GM19035 (cell line): ENCODE measurements around the gene PPM1A.

ENCODE experiments used
- ATAC-seq: cut with Tn5 transposase; IDR thresholded peaks from one replicate; pipeline ENCODE4 v1.9.1; 2021; ENCODE audit not compliant: unreplicated experiment

The PPM1A gene

DNA sequence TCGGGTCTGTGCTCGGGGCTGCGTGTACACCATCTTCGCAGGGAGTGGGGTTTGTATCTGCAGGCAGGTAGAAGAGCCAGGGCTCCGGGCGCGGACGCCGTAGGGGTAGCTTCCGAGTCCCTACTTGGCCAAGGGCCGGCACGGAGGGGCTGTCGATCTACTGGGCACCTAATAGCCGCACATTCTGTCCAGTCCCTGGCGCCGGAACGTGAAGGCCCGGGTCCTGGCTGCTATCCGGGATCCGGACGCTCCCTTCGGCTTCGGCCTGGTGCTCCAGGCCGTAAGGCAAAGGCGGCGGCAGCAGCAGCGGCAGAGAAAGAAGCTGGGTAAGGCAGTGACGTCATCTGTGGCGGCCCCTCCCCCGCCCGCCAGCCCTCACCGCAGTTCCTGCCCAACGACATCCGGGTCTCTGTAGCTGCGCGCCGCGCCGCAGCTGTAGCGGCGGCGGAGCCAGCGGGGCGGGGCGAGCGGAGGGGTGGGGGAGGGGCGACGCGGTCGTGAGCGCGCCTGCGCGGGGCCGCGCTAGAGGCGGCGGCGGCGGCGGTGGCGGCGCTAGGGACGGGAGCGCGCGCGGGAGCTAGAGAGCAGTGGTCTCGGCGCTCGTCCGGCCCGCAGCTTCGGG lies at the start of gene PPM1A:
PPM1A (plus strand) TSS at position 525 of the 622 bp plus-strand sequence. CDS start 33,483 bp downstream, outside the sequence.
- peak; percentile 71 for ATAC-seq

DNA sequence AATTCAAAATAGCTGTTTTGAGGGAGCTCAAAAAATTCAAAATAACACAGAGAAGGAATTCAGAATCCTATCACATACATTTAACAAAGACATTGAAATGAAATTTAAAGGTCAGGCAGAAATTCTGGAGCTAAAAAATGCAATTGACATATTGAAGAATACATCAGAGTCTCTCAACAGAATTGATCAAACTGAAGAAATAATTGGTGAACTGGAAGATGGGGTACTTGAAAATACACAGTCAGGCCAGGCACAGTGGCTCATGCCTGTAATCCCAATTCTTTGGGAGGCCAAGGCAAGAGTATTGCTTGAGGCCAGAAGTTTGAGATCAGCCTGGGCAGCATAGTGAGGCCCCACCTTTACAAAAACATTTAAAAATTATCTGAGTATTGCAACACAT lies 49.7 kb upstream of the PPM1A start:
- no peak for ATAC-seq

DNA sequence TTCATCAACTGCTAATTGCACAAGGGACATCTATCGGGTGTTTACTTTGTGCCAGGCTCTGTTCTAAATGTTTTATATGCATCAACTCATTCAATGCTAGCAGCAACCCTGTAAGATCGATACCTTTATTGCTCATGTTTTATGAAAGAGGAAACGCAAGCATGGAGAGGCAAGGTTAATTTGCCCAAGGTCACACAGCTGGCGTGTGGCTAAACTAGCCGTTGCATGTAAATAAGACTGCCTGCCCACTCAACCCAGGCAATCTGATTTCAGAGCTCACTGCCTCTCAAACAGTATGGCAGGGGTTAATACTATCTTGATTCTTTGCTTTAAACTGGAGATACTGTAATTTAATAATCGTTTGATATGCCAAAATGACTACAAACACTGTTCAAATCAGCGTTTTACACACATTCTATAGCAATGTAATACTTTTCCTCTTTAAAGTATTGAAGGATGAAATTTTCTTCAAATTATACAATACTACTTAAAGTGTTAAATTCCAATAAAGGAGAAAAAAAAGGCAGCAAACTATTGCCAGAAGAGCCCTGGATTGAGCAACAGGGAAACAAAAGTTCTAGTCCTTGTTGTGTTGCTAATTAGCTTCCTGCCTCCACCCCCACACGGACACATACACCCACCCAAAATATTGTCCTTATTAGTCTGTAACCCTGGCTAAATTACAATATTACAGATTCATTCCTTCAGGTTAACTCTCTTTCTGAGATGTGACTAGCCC lies 44.7 kb upstream of the PPM1A start:
- peak; percentile 75 for ATAC-seq

DNA sequence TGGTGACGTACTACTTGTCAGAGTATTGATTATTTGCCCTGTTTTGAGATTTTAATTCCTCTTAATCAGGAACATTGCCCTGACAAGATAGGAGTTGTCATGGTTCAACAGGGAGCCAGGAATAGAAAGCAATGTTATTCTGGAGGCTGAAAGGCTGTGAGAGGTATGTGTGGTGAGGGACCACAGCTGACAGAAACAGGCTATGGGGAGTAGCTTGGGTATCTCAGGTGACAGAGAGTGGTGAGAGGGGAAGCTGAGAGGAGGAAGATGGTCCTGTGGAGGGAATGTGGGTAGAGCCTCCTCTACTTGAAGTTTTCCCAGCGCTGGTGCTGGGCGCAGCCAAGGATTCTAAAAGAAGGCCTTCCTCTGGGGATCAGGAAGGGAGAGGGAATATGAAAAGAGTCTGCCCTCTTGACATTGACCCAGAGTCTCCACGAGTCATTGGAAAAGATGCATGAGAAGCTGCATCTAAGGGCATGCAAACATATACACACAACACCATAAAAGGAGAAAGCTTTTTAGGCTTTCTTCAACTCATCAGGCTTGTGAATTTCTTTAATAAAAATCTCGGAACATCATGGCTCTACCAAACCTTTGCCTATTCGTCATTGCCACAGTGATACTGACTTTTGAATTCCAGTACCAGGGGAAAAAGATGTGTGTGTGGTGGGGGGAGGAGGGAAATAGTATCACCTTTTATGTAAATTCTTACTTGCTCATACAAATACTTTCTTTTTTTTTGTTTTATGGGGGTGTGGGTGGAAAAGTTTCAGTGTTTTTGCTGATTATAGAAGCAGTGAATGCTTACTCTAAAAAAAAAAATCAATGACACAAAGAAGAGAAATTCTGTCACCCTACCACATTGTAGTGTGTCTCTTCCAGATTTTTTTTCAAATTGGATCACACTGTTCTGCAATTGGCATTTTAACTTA lies 43.9 kb upstream of the PPM1A start:
- ATAC-seq: peak; percentile 48

DNA sequence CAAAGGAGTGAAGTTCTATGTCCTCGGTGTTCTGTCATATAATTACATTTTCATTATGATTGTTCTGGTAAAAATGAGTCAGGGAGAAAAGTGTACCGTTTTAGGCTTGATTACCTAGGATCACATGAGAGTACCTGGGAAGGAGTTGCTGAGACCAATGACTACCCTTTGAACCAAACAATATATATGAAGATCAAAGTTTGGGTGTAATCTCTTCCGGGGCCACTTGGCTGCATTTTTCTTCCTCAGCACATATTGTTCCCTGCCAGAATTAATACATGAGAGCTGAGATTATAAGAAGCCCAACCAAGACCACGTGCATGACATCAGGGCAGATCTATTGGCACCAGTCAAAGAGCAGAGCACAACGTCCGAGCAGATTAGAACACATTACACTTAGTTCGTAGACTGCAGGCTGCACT lies 42.8 kb upstream of the PPM1A start:
- no peak for ATAC-seq

DNA sequence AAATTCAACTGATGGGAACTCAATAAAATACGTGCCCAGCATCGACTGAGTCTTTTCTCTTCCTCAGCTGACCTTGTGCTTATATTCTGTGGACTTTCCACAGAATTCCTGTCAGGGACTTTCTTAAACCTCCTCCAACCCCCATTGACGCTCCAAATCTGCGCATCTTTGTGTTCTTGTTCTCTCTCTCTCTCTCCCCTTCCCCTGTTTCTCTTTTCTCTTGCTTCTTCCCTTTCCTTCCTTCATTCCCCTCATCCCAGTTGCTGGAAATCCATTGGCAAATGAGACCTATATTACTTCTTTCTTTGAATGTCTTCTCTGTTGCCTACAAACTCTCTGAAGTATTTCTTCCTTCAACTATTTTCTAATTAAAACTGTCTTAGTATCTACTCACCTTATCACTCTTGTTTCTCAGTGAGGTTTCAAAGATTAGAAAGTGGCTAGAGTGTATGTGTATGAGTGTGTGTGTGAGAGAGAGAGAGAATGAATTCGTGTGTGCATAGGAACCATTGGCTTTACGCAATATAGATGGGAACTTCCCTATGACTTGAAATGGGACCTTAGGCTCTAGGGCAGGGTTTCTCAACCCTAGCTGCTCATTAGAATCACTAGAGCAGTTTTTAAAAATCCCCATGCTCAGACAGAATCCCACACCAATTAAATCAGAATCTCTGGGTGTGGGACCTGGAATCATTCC lies 42.0 kb upstream of the PPM1A start:
- ATAC-seq: peak; percentile 28

DNA sequence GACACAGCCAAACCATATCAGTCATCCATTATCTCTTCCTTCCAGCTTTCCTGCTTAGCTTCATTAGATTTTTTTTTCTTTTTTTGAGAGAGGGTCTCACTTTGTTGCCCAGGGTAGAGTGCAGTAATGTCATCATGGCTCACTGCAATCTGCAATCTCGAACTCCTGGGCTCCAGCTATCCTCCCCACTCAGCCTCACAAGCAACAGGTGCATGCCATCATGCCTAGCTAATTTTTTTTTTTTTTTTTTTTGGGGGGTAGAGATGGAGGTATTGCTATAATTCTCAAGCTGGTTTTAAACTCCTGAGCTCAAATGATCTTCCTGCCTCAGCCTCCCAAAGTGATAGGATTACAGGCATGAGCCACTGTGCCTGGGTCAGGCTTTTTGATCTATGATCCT lies 38.3 kb upstream of the PPM1A start:
- ATAC-seq: no peak

DNA sequence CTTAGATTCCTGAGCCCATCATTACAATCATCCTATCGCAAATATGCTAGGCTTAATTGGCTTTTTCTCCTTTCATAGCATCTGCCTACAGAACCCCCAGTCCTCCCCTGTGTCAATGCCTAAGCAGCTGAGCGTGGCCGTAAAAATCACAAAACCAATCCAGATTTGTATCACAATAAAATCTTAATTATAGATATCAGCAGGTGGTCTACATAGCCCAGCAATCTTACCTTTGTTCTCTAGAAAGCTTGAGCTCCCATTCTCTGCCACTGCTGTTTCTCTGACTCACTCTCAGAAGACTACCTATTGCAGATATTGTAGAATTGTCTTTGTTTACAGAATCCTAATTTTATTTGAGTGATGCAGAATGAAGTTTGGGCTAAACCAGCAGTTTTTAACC lies 37.9 kb upstream of the PPM1A start:
- ATAC-seq: no peak

DNA sequence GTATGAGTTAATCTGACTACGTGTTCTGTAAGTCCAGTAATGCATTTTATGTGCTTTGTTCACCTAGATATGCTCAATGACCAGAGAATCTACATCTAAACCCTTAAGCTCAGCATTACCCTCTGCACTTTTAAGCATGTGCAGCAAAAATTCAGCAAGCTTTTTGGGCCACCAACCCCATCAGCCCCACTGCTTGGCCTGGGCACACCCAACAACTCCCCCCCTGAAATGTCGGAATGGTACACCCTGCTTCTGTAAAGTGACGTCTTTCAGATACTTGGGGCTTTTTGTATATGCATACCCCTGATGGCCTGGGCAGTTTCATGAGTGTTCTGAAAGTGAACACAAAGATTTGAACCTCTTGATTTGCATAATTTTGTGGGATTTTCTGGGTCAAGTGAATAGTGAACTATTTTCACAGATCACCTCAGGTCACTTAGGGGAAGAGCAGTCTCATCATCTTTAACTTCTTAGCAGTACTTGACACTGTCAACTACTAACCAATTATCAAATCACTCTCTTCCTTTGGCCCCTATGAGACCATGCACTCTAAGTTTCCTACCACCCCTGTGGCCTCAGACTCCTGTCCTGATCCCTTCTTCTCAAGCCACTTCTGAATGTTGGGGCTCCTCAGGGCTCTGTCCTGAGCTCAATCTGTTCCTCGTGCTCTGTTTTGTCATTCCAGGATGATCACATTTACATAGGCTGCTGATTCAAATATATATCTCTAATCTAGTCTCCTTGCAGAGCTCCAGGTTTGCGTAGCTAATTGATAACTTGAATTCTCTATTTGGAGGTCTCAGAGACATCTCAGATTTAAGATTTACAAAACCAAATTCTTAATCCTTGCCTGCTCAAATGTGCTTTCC lies 36.3 kb upstream of the PPM1A start:
- peak; percentile 92 for ATAC-seq

DNA sequence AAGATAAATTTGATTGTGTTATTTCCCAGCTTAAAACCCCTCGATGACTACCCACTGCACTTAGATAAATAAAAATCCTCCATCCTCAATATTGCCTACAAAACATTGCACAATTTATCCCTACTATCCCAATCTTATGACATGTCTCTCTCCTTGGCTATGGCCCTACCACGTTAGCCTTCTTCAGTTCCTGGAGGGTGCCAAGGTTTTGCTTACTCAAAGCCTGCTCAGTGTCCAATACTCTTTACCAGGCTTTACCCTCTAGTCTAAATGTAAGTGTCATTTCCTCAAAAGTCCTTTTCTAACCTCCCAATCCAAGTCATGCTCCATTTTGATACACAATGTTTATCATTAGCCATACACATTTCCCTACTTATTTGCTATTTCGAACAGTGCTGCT lies 35.0 kb upstream of the PPM1A start:
- no peak for ATAC-seq

DNA sequence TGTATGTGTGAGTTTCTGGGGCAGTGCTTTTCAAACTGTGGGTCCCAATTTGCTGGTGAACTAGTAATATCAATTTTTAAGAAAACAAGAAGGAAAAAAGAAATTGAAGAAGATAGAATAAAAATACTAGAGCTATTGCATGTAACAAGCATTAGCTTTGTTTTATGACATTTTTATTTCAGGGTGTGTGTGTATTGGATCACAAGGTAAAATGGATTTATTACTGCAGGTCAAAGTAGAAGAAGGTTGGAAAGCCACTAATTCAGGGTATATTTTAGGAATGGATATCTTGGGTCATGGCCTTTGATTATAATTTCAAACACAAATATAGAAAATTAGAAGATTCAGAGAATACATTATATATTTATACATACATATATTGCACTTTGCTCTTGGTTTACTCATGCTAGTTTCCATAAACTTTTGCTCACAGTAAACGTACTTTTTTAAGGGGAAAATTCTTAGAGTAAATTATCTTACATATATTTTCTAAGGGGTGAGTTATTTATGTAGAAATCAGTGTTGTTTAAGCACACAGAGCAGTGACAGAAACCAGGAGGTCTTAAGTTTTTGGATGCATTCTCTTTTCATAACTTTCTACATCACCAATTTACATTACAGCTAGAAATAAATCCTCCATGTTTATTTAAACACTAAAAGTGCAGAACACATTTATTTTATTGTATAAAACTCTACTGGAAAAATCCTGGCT lies 34.5 kb upstream of the PPM1A start:
- ATAC-seq: no peak

DNA sequence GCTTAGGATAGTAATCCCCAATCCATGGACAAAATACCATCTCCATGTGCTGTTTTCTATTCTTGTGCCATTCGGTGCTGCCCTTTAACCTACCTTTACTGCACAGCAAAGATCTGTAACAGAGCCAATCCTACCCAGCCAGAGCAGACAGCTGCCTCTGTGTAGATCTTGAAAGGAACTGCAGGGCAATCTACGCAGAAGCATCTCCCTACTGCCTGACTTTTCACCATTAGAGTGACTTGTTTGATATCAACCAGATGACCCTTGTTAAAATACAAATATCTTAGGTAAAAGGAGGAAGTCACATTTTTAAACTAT lies 33.9 kb upstream of the PPM1A start:
- no peak for ATAC-seq

DNA sequence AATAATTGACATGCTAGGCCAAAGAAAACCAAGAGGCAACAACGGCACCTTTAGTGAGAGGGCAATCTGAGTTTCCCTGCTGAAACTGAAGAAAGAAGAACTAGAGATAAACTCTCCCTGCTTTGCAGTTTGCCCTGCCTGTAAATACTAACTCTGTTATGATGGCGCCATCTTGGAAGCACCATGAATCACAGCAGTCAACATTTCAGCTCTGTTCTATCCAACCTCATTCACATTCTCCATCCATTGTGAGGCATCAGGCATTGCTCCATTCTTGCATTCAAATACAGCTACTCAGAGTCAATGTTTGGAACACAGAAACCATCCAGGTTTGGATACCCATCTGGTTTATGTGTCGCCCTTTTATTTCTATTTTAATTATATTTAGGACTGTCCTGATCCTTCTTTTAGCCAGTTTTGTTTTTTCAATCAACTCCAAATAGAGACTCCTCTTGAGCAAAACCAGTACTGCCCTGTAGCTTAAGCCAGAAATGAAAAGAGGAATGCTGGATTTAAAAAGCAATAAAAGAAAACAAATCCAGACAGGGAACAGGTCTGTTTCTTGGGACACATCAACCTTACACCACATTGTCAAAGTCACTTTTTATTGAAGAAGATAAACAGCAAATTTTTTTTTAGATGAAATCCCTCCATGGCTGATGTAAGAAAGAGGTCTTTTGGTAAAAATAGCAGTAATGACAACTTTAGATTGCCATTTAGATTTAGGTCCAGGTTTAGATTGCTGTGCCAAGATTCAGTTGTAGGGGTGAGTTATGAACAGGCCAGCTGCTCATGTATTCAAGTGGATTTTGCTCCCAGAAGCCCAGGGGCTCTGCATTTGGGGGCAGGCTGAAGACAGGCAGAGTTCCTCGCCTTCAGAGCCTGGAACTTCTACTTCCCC lies 33.3 kb upstream of the PPM1A start:
- no peak for ATAC-seq

DNA sequence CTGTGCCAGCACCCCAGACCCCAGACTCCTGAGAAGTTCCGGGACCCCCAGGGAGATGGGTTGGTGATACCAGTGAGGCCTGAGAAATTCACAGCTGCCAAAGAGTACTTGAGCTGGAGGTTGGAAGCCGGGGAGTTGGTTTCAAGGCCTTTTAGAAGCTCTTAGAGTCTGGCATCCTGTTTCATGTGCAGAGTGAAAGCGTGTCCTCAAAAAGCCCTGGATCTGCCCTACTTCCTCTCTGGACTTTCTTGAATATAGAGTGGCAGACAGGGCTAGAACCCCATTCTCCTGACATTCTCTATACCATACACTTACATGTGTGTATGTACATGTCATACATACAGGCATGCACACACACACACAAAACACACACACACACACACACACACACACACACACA lies 31.3 kb upstream of the PPM1A start:
- no peak for ATAC-seq

DNA sequence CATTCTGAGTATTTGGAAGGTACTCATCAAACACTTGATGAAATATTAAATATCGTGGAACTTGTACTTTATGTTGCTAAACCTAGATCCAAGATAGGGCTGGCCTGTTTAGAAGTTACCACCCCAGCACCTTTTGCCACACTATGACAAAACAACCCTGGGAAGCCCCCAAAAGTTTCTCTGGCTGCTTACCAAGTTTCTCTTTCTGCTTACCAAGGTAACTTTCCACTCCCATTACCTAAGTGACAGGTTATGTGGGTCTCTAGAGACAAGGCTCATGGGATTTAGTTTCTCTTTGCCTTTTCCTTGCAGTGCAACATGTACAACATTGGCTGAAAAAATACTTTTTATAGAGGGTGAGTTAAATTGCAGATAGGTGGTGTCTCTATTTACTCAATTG lies 28.9 kb upstream of the PPM1A start:
- peak; percentile 64 for ATAC-seq

DNA sequence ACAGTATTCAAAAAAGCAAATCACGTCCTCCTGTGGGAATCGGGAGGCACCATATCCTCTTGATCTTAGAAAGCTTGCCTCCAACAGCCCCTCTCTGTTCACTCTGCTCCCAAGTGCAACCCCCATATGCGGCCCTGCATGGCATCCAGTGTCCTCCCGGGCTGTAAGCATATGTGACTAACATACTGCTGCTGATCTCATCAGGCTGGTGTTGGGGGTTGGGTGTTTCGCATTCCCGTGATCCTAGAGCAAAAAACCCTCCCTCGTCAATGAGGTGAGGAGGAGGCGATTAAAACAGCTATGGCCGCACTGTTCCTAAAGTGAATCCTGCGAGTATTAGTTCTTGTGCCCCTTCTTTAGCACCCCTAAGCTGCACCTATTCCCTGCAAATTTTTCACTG lies 28.1 kb upstream of the PPM1A start:
- ATAC-seq: no peak

DNA sequence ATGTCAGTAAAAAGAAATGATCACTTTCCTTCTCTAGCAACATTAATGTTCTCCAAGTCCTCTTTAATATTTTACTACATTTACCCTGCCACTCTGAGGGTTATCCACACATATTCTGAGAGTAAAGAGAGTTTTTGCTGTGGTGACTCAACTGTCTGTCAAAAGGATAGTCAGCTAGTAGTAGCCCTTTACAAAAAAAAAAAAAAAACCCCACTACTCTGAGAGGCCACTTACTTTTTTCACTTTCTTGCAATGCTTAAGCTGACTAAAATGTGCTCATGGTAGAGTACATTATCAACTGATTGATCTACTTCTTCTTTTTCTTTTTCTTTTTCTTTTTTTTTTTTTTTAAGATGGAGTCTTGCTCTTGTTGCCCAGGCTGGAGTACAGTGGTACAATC lies 27.6 kb upstream of the PPM1A start:
- no peak for ATAC-seq

DNA sequence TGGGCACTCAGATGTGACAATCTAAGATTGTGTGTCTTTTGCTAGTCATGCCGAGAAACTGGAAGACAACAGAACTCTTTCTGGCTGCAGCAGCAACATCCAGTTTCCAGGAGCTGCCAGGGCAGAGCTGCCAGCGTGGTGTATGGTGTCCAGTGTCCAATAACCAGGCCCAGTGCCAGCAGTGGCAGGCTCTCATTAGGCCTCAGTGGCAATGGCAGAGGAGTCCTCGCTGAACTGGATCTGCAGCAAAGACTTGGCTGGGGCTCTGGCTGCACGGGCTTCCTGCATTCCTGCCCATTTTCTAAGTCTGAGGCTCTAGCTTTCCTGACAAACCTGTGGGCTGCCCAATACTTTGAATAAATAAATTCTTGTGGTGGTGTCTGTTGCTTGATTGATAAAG lies 26.2 kb upstream of the PPM1A start:
- ATAC-seq: no peak

DNA sequence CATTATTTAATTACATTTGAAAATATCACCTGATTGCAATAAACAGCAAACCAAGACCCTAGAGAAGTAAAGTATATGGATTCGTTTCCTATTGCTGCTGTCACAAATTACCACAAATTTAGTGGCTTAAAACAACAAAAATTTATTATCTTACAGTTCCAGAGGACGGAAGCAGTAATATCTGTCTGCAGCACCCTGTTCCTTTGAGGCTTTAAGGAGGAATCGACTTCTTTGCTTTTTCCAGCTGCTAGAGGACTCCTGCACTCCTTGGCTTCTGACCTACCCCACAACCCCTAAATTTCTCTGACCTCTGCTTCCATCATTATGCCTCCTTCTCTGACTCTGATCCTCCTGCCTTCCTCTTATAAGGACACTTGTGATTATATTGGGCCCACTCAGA lies 23.8 kb upstream of the PPM1A start:
- no peak for ATAC-seq
